Measurements from ENCODE around the gene SERGEF.

Gene SERGEF

DNA sequence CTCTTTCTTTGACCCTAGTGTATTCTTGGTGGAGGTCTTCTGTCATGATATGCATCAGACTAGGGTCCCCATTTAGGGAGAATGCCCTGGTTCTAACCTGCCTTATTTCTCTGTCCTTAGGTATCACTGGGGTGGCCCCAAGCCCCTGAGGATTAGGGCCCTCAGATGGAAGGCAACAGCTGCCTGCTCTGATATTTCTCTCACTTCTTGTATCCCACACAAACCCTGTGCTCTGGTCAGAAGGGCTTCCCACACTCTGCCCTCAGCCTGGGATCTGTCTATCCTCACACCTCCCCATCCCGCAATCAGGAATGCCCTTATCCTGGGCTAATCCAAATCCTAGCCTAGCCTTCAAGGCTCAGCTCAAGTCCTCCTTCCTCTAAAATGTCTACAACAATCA lies 202.8 kb downstream of the SERGEF start:
- no peak overlapping the region for H3K27ac ChIP-seq (replicated peaks)
- H3K4me3 ChIP-seq (replicated peaks; ENCODE audit: insufficient read depth, low read length): no peak overlapping the region
- TF ChIP-seq GABPA (IDR thresholded peaks at IDR 0.05; ENCODE audit: low read depth) (no peak), POLR2AphosphoS5 (IDR thresholded peaks at IDR 0.05; ENCODE audit: low read depth) (no peak)
- TF ChIP-seq, protein P1, sequence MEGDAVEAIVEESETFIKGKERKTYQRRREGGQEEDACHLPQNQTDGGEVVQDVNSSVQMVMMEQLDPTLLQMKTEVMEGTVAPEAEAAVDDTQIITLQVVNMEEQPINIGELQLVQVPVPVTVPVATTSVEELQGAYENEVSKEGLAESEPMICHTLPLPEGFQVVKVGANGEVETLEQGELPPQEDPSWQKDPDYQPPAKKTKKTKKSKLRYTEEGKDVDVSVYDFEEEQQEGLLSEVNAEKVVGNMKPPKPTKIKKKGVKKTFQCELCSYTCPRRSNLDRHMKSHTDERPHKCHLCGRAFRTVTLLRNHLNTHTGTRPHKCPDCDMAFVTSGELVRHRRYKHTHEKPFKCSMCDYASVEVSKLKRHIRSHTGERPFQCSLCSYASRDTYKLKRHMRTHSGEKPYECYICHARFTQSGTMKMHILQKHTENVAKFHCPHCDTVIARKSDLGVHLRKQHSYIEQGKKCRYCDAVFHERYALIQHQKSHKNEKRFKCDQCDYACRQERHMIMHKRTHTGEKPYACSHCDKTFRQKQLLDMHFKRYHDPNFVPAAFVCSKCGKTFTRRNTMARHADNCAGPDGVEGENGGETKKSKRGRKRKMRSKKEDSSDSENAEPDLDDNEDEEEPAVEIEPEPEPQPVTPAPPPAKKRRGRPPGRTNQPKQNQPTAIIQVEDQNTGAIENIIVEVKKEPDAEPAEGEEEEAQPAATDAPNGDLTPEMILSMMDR (IDR thresholded peaks at IDR 0.05; ENCODE audit: insufficient read depth, low read length): no peak
- TF ChIP-seq, protein P2, sequence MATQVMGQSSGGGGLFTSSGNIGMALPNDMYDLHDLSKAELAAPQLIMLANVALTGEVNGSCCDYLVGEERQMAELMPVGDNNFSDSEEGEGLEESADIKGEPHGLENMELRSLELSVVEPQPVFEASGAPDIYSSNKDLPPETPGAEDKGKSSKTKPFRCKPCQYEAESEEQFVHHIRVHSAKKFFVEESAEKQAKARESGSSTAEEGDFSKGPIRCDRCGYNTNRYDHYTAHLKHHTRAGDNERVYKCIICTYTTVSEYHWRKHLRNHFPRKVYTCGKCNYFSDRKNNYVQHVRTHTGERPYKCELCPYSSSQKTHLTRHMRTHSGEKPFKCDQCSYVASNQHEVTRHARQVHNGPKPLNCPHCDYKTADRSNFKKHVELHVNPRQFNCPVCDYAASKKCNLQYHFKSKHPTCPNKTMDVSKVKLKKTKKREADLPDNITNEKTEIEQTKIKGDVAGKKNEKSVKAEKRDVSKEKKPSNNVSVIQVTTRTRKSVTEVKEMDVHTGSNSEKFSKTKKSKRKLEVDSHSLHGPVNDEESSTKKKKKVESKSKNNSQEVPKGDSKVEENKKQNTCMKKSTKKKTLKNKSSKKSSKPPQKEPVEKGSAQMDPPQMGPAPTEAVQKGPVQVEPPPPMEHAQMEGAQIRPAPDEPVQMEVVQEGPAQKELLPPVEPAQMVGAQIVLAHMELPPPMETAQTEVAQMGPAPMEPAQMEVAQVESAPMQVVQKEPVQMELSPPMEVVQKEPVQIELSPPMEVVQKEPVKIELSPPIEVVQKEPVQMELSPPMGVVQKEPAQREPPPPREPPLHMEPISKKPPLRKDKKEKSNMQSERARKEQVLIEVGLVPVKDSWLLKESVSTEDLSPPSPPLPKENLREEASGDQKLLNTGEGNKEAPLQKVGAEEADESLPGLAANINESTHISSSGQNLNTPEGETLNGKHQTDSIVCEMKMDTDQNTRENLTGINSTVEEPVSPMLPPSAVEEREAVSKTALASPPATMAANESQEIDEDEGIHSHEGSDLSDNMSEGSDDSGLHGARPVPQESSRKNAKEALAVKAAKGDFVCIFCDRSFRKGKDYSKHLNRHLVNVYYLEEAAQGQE (IDR thresholded peaks at IDR 0.05; ENCODE audit: insufficient replicate concordance, low read depth): no peak
- no peaks in the 10 kb centered on the region for H3K27me3 ChIP-seq (ENCODE audit: insufficient read depth, poor library complexity, severe bottlenecking)
- DNase-seq (ENCODE audit: low read depth in 1 of 2, low spot score in 1 of 2): no peak

DNA sequence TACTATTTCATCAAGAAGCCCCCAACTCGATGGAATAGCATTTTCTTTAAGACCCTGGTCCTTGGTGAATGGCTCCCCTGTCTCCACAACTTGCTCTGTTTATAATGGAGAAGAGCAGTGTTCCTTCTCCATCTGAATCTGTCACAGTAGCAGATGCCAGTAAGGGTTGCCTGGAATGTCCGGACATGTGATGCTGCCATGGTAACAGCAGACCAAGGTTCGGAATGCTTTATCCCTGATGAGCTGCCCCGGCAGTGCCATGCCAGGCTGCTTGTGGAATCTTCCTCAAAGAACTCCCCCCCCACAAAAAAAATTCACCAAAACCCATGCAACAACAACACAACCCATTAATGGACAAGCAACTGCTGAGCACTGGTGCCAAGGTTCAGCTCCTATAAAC lies 205.8 kb downstream of the SERGEF start:
- Histone ChIP-seq H3K4me3 (replicated peaks; ENCODE audit: insufficient read depth, low read length) (no peak overlapping the region), H3K27ac (replicated peaks) (no peak overlapping the region), H3K27me3 (ENCODE audit: insufficient read depth, poor library complexity, severe bottlenecking) (no peaks in the 10 kb centered on the region)
- no peak for DNase-seq (ENCODE audit: low read depth in 1 of 2, low spot score in 1 of 2)
- TF ChIP-seq SPI1 (IDR thresholded peaks at IDR 0.05; ENCODE audit: borderline replicate concordance, low read depth) (no peak), GABPA (IDR thresholded peaks at IDR 0.05; ENCODE audit: low read depth) (no peak), POLR2AphosphoS5 (IDR thresholded peaks at IDR 0.05; ENCODE audit: low read depth) (no peak)
- TF ChIP-seq, protein P2 (IDR thresholded peaks at IDR 0.05; ENCODE audit: insufficient replicate concordance, low read depth): no peak
- TF ChIP-seq, protein P1 (IDR thresholded peaks at IDR 0.05; ENCODE audit: insufficient read depth, low read length): no peak

DNA sequence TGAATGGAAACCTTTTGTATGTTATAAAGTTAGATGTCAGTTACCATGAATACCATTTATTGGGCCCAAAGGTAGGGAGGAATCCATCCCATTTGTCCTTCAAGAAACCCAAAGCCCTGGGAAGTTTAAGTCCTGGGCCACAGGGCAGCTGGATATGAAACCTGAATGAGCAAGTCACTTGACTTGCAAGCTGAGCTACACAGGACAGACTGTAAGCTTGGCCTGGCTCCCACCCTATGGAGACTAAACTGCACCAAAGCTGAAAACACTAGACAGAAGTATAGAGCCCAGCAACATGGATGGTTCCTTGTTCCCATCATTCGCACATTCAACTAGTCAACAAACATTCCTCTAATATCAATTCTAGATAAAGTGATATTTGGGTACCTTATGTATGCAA lies 207.0 kb downstream of the SERGEF start:
- no peak overlapping the region for H3K4me3 ChIP-seq (replicated peaks; ENCODE audit: insufficient read depth, low read length)
- no peak for TF ChIP-seq SPI1 (IDR thresholded peaks at IDR 0.05; ENCODE audit: borderline replicate concordance, low read depth)
- TF ChIP-seq, protein P2 (IDR thresholded peaks at IDR 0.05; ENCODE audit: insufficient replicate concordance, low read depth): no peak
- TF ChIP-seq, protein P1 (IDR thresholded peaks at IDR 0.05; ENCODE audit: insufficient read depth, low read length): no peak
- TF ChIP-seq GABPA (IDR thresholded peaks at IDR 0.05; ENCODE audit: low read depth): no peak
- TF ChIP-seq POLR2AphosphoS5 (IDR thresholded peaks at IDR 0.05; ENCODE audit: low read depth): no peak
- no peak overlapping the region for H3K27ac ChIP-seq (replicated peaks)
- DNase-seq (ENCODE audit: low read depth in 1 of 2, low spot score in 1 of 2): no peak
- H3K27me3 ChIP-seq (ENCODE audit: insufficient read depth, poor library complexity, severe bottlenecking): no peaks in the 10 kb centered on the region

Measured in HL-60 (cell line).